Type B pancreatic cell (in vitro differentiated cells): Measurements from ENCODE around the gene RAI14. TPM values are rescaled to one million over a fixed set of nuclear protein-coding genes. Genes with fewer than 3 reads are reported as not detected.

Experiments
- DNase-seq: peaks from one replicate; pipeline ENCODE4 v3.0.0; 2021; ENCODE audit warnings: mixed read lengths; ENCODE audit not compliant: unreplicated experiment; ENCODE audit errors: extremely low spot score
- H3K27ac Mint-ChIP-seq: 2 replicates; pipeline ENCODE4 v1.8.0; 2021; ENCODE audit warnings: mild to moderate bottlenecking, mixed read lengths
- H3K27me3 Mint-ChIP-seq: 2 replicates; pipeline ENCODE4 v1.8.0; 2021; ENCODE audit warnings: mixed read lengths
- H3K36me3 Mint-ChIP-seq: 2 replicates; pipeline ENCODE4 v1.8.0; 2021; ENCODE audit warnings: mixed read lengths
- H3K4me1 Mint-ChIP-seq: one replicate; pipeline ENCODE4 v1.8.0; 2021; ENCODE audit warnings: mixed read lengths; ENCODE audit not compliant: unreplicated experiment
- H3K4me3 Mint-ChIP-seq: 2 replicates; pipeline ENCODE4 v1.8.0; 2021; ENCODE audit warnings: mild to moderate bottlenecking, mixed read lengths
- H3K9me3 Mint-ChIP-seq: 2 replicates; pipeline ENCODE4 v1.8.0; 2021; ENCODE audit warnings: mixed read lengths
- CTCF ChIP-seq: fragments of 200-600 bp; sonication (generic); conservative IDR thresholded peaks from 2 replicates; pipeline ENCODE4 v1.5.0; 2021; ENCODE audit warnings: antibody characterized with exemption, mild to moderate bottlenecking
- total RNA-seq: library from RNA; stranded (reverse); gene quantifications from 2 replicates; pipeline ENCODE4 v1.2.1, GENCODE V29; 2021; ENCODE audit warnings: low replicate concordance

RAI14 gene
- total RNA-seq, 1 donor from 2014 or later = 102 TPM

- Mint-ChIP-seq H3K27me3 (no peaks in the 10 kb centered on the region), H3K36me3 (peaks cover 27% of the 10 kb centered on the region), H3K4me3 (no peak overlapping the region), H3K9me3 (no peaks in the 10 kb centered on the region), H3K27ac (peak overlapping the region; percentile 3), H3K4me1 (peaks cover 48% of the 10 kb centered on the region)
- DNase-seq = no peak
- no peak for TF ChIP-seq CTCF
These were observed 34.8 kb downstream of the RAI14 start for GRCh38 chr5:34690898-34691297.

GRCh38 chr5:34691326-34691725, 35.2 kb downstream of the RAI14 start:
- peak overlapping the region; percentile 29 for H3K27ac Mint-ChIP-seq
- no peak for DNase-seq
- H3K27me3 Mint-ChIP-seq = no peaks in the 10 kb centered on the region
- H3K4me1 Mint-ChIP-seq = peaks cover 44% of the 10 kb centered on the region
- peaks cover 27% of the 10 kb centered on the region for H3K36me3 Mint-ChIP-seq
- no peak overlapping the region for H3K4me3 Mint-ChIP-seq
- H3K9me3 Mint-ChIP-seq = no peaks in the 10 kb centered on the region
- no peak for TF ChIP-seq CTCF

- DNase-seq = no peak
- Mint-ChIP-seq H3K27ac (no peak overlapping the region), H3K4me3 (no peak overlapping the region), H3K27me3 (no peaks in the 10 kb centered on the region), H3K9me3 (no peaks in the 10 kb centered on the region), H3K36me3 (peaks cover 25% of the 10 kb centered on the region), H3K4me1 (peaks cover 30% of the 10 kb centered on the region)
- no peak for TF ChIP-seq CTCF
These were observed 36.7 kb downstream of the RAI14 start for GRCh38 chr5:34692786-34693185.

GRCh38 chr5:34694012-34694411, 37.9 kb downstream of the RAI14 start:
- Mint-ChIP-seq H3K27me3 (no peaks in the 10 kb centered on the region), H3K4me1 (peaks cover 34% of the 10 kb centered on the region), H3K27ac (peak overlapping the region; percentile 34), H3K4me3 (no peak overlapping the region), H3K36me3 (peaks cover 23% of the 10 kb centered on the region), H3K9me3 (no peaks in the 10 kb centered on the region)
- no peak for TF ChIP-seq CTCF
- DNase-seq = no peak

- H3K27me3 Mint-ChIP-seq = no peaks in the 10 kb centered on the region
- H3K4me3 Mint-ChIP-seq = no peak overlapping the region
- peaks cover 27% of the 10 kb centered on the region for H3K36me3 Mint-ChIP-seq
- TF ChIP-seq CTCF = no peak
- no peaks in the 10 kb centered on the region for H3K9me3 Mint-ChIP-seq
- peaks cover 41% of the 10 kb centered on the region for H3K4me1 Mint-ChIP-seq
- peak overlapping the region; percentile 34 for H3K27ac Mint-ChIP-seq
- DNase-seq = no peak
These were observed 38.6 kb downstream of the RAI14 start for GRCh38 chr5:34694685-34695084.
